ENCODE results near the gene ZFP64.

Gene ZFP64

DNA sequence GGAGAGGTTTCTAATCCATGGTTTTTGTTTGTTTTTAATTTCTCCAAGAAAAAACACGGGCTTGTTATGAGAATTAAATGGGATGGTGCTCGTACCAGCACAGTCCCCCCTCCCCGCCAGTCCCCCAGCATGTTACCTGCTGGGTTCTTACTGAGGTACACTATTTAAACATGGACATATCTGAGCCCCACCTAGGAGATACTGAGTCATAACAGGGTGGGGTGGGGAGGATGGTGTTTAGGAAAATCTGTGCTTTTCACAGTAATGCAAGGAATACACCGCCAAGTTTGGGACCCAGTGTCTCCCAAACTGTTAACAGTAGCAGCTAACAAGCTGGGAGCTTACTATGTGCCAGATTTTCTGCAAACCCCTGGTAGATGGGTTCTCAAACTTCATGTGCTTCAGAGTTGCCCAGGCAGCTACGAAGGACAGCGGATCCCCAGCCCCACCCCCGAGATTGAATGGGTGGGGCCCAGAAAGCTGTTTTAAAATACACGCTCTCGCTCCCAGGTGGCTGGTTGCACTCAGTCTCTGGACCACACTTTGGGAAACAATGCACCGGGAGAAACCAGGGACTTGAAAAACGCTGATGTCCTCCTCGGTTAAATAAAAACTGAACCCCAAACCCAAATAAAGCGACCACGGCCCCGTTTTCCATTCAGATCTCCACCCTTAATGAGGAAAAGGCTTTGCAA lies 995 bp downstream of the ZFP64 start:
- Histone ChIP-seq H3K27me3 (replicated peaks; ENCODE audit: control insufficient read depth, insufficient read depth, low read length, poor library complexity, severe bottlenecking) (no peaks in the 10 kb centered on the region), H3K4me1 (ENCODE audit: control insufficient read depth, insufficient read depth, low read length, poor library complexity, severe bottlenecking) (peaks cover 3% of the 10 kb centered on the region), H3K27ac (ENCODE audit: insufficient read depth, low read length, poor library complexity, severe bottlenecking) (peak overlapping the region; percentile 72), H3K9me3 (ENCODE audit: control insufficient read depth, low read length) (no peaks in the 10 kb centered on the region), H3K4me3 (ENCODE audit: insufficient read depth, low read depth, low read length, poor library complexity, severe bottlenecking) (peak overlapping the region; percentile 97), H3K36me3 (ENCODE audit: control insufficient read depth, insufficient read depth, low read length) (peaks cover 10% of the 10 kb centered on the region)
- no peak for DNase-seq

DNA sequence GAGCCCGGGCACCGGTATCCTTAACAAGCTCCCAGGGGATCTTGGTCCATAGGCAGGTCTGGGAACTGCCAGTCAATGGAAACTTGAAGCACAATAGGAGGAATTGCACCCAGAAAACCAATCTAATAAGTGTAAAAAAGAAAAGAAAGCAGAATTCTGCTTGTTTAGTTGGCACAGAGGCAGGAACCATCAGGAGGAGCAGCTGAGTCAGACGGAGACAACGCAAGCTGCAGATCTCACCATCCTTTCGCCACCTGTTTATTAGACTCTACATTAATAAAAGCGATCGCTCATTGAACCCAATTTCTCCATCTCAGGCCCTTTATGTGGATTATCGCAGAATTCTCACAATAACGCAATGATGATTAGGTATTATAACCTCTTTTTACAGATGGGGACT lies 9.8 kb downstream of the ZFP64 start:
- Histone ChIP-seq H3K27ac (ENCODE audit: insufficient read depth, low read length, poor library complexity, severe bottlenecking) (no peak overlapping the region), H3K4me3 (ENCODE audit: insufficient read depth, low read depth, low read length, poor library complexity, severe bottlenecking) (no peak overlapping the region), H3K27me3 (replicated peaks; ENCODE audit: control insufficient read depth, insufficient read depth, low read length, poor library complexity, severe bottlenecking) (no peaks in the 10 kb centered on the region), H3K4me1 (ENCODE audit: control insufficient read depth, insufficient read depth, low read length, poor library complexity, severe bottlenecking) (no peaks in the 10 kb centered on the region), H3K36me3 (ENCODE audit: control insufficient read depth, insufficient read depth, low read length) (peaks cover 23% of the 10 kb centered on the region), H3K9me3 (ENCODE audit: control insufficient read depth, low read length) (no peaks in the 10 kb centered on the region)
- DNase-seq = no peak

DNA sequence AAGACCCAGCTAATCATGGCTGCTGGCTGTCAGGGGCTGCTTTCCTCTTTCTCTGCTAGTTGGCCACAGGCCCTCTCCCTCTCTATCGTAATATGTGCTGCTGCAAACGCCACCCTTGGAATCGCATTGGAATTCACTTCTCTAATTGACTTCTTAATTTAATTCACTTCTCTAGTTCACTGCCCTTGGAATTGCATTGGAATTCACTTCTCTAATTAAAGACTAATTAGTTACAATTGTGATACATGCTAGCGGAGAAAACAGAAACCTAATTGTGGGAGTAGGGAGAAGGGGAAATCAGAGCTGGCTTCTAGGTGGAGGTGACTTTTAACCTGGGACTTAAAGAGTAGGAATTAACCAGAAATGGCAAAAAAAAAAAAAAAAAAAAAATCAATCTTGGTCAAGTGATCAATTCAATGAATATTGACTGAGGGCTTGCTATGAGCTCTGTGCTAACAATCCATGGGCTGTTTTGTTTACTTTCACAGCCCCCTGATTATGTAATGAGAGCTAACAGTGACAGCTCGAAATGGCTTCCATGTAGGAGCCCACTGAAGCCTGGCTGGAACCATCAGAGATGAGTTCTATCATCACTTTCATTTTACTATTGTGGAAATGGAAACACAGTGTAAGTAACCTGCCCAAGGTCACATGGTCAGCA lies 11.3 kb downstream of the ZFP64 start:
- Histone ChIP-seq H3K36me3 (ENCODE audit: control insufficient read depth, insufficient read depth, low read length) (peaks cover 14% of the 10 kb centered on the region), H3K4me3 (ENCODE audit: insufficient read depth, low read depth, low read length, poor library complexity, severe bottlenecking) (no peak overlapping the region), H3K27me3 (replicated peaks; ENCODE audit: control insufficient read depth, insufficient read depth, low read length, poor library complexity, severe bottlenecking) (no peaks in the 10 kb centered on the region), H3K9me3 (ENCODE audit: control insufficient read depth, low read length) (no peaks in the 10 kb centered on the region), H3K27ac (ENCODE audit: insufficient read depth, low read length, poor library complexity, severe bottlenecking) (no peak overlapping the region), H3K4me1 (ENCODE audit: control insufficient read depth, insufficient read depth, low read length, poor library complexity, severe bottlenecking) (no peaks in the 10 kb centered on the region)
- DNase-seq = no peak

DNA sequence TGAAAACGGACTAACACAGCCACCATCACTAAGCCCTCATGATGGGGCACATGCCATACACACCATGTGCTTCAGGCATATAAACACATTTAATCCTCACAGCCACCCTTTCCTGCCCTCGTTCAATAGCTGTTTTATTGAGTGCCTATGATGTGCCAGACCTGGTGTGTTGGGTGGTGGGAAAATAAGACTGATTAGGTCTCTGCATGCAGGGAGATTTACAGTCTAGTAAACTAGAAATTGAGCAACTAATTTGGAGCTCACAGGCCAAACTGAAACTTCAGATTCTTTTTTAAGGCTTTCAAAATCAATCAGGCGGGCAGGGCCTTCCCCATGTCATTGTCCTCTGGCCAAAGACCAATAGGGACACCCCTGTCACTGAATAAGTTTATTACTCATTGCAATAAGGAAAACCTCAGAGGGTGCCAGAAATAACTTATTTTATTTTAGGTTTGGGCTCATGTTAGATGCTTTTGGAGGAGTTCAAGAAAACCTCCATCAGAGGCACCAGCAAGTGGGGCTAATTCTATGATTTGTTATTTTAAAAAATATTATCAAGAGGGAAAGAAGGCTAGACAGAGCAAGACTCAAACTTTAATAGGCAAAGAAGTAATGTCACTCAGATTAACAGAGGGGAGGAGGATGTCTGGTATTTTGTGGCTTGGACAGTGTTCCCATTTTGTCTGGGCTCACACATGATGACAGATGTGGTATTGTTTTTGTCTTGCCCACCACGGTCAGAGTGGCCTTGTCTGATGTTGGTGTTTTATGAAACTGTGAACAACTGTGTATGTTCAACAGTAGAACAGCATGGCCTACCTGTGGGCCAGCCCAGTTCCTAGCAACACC lies 12.0 kb downstream of the ZFP64 start:
- Histone ChIP-seq H3K27me3 (replicated peaks; ENCODE audit: control insufficient read depth, insufficient read depth, low read length, poor library complexity, severe bottlenecking) (no peaks in the 10 kb centered on the region), H3K4me3 (ENCODE audit: insufficient read depth, low read depth, low read length, poor library complexity, severe bottlenecking) (no peak overlapping the region), H3K9me3 (ENCODE audit: control insufficient read depth, low read length) (no peaks in the 10 kb centered on the region), H3K27ac (ENCODE audit: insufficient read depth, low read length, poor library complexity, severe bottlenecking) (no peak overlapping the region), H3K36me3 (ENCODE audit: control insufficient read depth, insufficient read depth, low read length) (peaks cover 10% of the 10 kb centered on the region), H3K4me1 (ENCODE audit: control insufficient read depth, insufficient read depth, low read length, poor library complexity, severe bottlenecking) (no peaks in the 10 kb centered on the region)
- no peak for DNase-seq

DNA sequence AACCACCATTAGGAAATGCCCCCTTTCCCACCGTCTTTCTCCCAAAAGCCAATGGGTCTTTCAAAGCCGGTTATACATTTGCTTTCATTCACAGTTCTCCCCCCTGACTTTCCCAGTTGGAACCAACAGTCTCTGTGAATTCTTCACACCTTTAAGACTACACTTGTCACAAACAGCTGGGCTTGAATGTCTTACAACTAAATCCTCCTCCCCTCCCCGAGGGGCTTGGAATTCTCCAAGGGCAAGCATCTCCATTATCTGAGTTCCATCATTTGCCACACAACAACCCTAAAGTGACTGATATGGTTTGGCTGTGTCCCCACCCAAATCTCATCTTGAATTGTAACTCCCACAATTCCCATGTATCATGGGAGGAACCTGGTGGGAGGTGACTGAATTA lies 12.9 kb downstream of the ZFP64 start:
- H3K4me3 ChIP-seq (ENCODE audit: insufficient read depth, low read depth, low read length, poor library complexity, severe bottlenecking) = no peak overlapping the region
- no peaks in the 10 kb centered on the region for H3K27me3 ChIP-seq (replicated peaks; ENCODE audit: control insufficient read depth, insufficient read depth, low read length, poor library complexity, severe bottlenecking)
- H3K36me3 ChIP-seq (ENCODE audit: control insufficient read depth, insufficient read depth, low read length) = peaks cover 7% of the 10 kb centered on the region
- no peaks in the 10 kb centered on the region for H3K9me3 ChIP-seq (ENCODE audit: control insufficient read depth, low read length)
- H3K4me1 ChIP-seq (ENCODE audit: control insufficient read depth, insufficient read depth, low read length, poor library complexity, severe bottlenecking) = no peaks in the 10 kb centered on the region
- no peak for DNase-seq
- H3K27ac ChIP-seq (ENCODE audit: insufficient read depth, low read length, poor library complexity, severe bottlenecking) = no peak overlapping the region

DNA sequence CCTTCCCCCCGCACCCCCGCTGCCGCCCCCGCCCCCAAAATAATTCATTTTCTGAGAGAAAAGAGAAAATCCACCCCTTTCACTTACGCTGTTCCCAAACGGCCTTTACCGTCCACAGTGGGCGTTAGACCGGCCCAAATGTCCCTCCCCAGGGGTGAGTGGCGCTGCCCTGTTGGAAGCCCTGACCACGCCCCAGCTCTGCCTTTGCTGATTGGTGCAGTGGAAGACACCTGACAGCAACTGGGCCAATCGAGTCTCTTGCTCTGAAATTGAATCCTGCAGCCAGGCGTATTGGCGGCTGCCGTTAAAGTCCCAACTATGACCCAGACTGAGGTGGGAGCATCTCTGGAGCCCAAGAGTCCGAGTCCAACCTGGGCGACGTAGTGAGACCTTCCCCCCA lies 15.7 kb downstream of the ZFP64 start:
- H3K4me3 ChIP-seq (ENCODE audit: insufficient read depth, low read depth, low read length, poor library complexity, severe bottlenecking) = no peak overlapping the region
- H3K27ac ChIP-seq (ENCODE audit: insufficient read depth, low read length, poor library complexity, severe bottlenecking) = no peak overlapping the region
- no peaks in the 10 kb centered on the region for H3K4me1 ChIP-seq (ENCODE audit: control insufficient read depth, insufficient read depth, low read length, poor library complexity, severe bottlenecking)
- no peaks in the 10 kb centered on the region for H3K9me3 ChIP-seq (ENCODE audit: control insufficient read depth, low read length)
- no peak for DNase-seq
- no peaks in the 10 kb centered on the region for H3K27me3 ChIP-seq (replicated peaks; ENCODE audit: control insufficient read depth, insufficient read depth, low read length, poor library complexity, severe bottlenecking)
- no peaks in the 10 kb centered on the region for H3K36me3 ChIP-seq (ENCODE audit: control insufficient read depth, insufficient read depth, low read length)

DNA sequence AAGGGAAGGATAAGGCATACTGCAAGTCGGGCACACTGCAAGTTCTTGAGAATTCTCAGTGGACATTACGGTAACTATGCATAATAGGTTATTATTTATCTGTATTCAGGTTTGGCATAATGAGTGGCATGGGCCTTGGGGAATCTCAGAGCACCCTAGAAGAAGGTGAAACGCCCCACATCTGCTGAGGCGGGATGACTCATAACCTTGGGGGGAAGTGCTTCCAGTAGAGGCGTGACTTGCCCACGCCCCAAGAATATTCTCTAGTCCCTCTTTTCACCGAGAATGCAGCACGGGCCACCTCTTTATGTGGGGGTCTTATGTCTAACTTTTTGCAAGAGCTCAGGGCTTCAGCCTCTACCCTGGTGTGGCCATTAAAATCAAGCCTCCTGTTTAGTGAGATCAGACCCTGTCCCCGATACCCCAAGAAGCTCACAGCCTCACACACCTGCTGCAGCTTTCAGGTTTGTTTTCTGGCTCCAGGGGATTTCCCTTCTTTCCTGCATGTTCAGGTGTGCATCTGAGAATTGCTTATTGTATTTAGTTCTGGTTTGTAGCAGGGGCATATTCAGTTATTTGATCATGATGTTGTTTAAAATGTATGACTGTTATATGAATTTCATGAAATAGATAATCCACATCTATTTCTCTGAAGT lies 19.1 kb downstream of the ZFP64 start:
- Histone ChIP-seq H3K27ac (ENCODE audit: insufficient read depth, low read length, poor library complexity, severe bottlenecking) (no peak overlapping the region), H3K9me3 (ENCODE audit: control insufficient read depth, low read length) (no peaks in the 10 kb centered on the region), H3K4me3 (ENCODE audit: insufficient read depth, low read depth, low read length, poor library complexity, severe bottlenecking) (no peak overlapping the region), H3K36me3 (ENCODE audit: control insufficient read depth, insufficient read depth, low read length) (no peaks in the 10 kb centered on the region), H3K4me1 (ENCODE audit: control insufficient read depth, insufficient read depth, low read length, poor library complexity, severe bottlenecking) (no peaks in the 10 kb centered on the region), H3K27me3 (replicated peaks; ENCODE audit: control insufficient read depth, insufficient read depth, low read length, poor library complexity, severe bottlenecking) (no peaks in the 10 kb centered on the region)
- no peak for DNase-seq

DNA sequence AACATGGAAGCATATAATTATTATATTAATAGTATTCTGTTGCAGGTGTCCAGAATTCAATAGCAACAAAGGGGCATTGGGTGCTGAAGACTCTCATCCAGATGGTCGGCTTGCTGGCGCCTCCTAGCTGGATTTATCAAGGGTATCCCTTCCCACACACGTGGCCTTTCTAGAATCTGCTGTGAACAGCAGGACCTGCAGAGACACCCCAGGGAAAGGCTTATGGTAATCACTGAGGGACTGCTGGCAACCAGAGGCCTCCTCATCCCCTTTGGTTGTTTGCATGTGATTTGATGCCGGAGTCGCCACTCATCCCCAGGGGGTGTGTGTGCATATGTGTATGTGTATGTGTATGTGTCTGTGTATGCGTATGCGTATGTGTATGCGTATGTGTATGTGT lies 20.6 kb downstream of the ZFP64 start:
- Histone ChIP-seq H3K27me3 (replicated peaks; ENCODE audit: control insufficient read depth, insufficient read depth, low read length, poor library complexity, severe bottlenecking) (no peaks in the 10 kb centered on the region), H3K9me3 (ENCODE audit: control insufficient read depth, low read length) (no peaks in the 10 kb centered on the region), H3K4me1 (ENCODE audit: control insufficient read depth, insufficient read depth, low read length, poor library complexity, severe bottlenecking) (no peaks in the 10 kb centered on the region), H3K27ac (ENCODE audit: insufficient read depth, low read length, poor library complexity, severe bottlenecking) (no peak overlapping the region), H3K36me3 (ENCODE audit: control insufficient read depth, insufficient read depth, low read length) (no peaks in the 10 kb centered on the region), H3K4me3 (ENCODE audit: insufficient read depth, low read depth, low read length, poor library complexity, severe bottlenecking) (no peak overlapping the region)
- no peak for DNase-seq

DNA sequence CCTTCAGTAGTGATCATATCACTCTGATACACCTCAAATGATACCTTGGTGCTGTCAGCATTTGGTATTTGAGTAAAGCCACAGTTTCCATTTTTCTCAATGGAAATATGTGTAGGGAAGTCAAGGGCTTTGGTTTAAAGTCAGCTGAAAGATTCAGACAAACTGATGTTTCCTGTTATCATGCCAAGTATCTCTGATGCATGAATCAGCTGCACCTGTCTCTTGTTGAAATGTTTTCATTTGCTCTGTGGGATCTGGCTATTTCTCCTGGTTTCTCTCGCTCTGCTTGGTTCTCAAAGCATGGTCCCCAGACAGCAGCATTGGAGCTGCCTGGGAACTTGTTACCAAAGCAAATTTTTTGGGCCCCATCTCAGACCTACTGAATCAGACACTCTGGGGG lies 23.5 kb downstream of the ZFP64 start:
- Histone ChIP-seq H3K4me3 (ENCODE audit: insufficient read depth, low read depth, low read length, poor library complexity, severe bottlenecking) (no peak overlapping the region), H3K4me1 (ENCODE audit: control insufficient read depth, insufficient read depth, low read length, poor library complexity, severe bottlenecking) (no peaks in the 10 kb centered on the region), H3K27ac (ENCODE audit: insufficient read depth, low read length, poor library complexity, severe bottlenecking) (no peak overlapping the region), H3K9me3 (ENCODE audit: control insufficient read depth, low read length) (no peaks in the 10 kb centered on the region), H3K27me3 (replicated peaks; ENCODE audit: control insufficient read depth, insufficient read depth, low read length, poor library complexity, severe bottlenecking) (no peaks in the 10 kb centered on the region), H3K36me3 (ENCODE audit: control insufficient read depth, insufficient read depth, low read length) (peaks cover 4% of the 10 kb centered on the region)
- DNase-seq = no peak

Data from effector memory CD4-positive, alpha-beta T cell (primary cell).